T-cell (primary cell): ENCODE results near the gene COL1A1. TPM values are rescaled to one million over a fixed set of nuclear protein-coding genes. Genes with fewer than 3 reads are reported as not detected.

Experiments
- ATAC-seq, 4 experiments: fragments of 200-7000 bp in 3 of 4; fragments of 150-1000 bp in 1 of 4; cut with Tn5 transposase; replicated peaks in 1 of 4; 1 replicate in 3 of 4; 2 replicates in 1 of 4; pipeline ENCODE4 v1.10.0; 2021; ENCODE audit warnings: moderate library complexity in 3 of 4, mild to moderate bottlenecking in 2 of 4, moderate number of reproducible peaks in 1 of 4
- CTCF ChIA-PET, 2 donors: fragments of 300-600 bp; sonication (Branson Sonifier 250); formaldehyde crosslinking; loops; one replicate each; lab custom pipeline; 2022; ENCODE audit warnings: antibody characterized with exemption in 2 of 2; lab: Charles Lee
- POLR2A ChIA-PET, 2 donors: fragments of 300-600 bp; sonication (Branson Sonifier 250); formaldehyde crosslinking; loops; one replicate each; lab custom pipeline; 2022; ENCODE audit warnings: antibody characterized with exemption in 2 of 2; lab: Charles Lee
- DNase-seq, 35 experiments: peaks; one replicate each; pipeline versions ENCODE4 v3.0.0 to v3.0.0-alpha.2; 2013 to 2023
- H3K27ac ChIP-seq: one replicate; pipeline ENCODE4 v1.5.1; 2013; ENCODE audit warnings: low read length
- H3K27me3 ChIP-seq, 2 experiments: replicated peaks in 1 of 2; 1 replicate in 1 of 2; 2 replicates in 1 of 2; pipeline versions ENCODE4 v1.6.1 to v1.7.0; 2013; ENCODE audit warnings: low read length in 1 of 2, mixed read lengths in 1 of 2; ENCODE audit not compliant: control insufficient read depth in 2 of 2, insufficient read depth in 2 of 2; ENCODE audit errors: extremely low read depth in 1 of 2
- H3K36me3 ChIP-seq, 2 donors: 1 replicate in 1 of 2; 2 replicates in 1 of 2; pipeline versions ENCODE4 v1.6.1 to v1.7.0; 2013; ENCODE audit warnings: low read length in 1 of 2; ENCODE audit not compliant: control insufficient read depth in 2 of 2, insufficient read depth in 1 of 2; ENCODE audit errors: extremely low read depth in 1 of 2
- H3K4me1 ChIP-seq, 2 experiments: 1 replicate in 1 of 2; 2 replicates in 1 of 2; pipeline versions ENCODE4 v1.6.1 to v1.7.0; 2013; ENCODE audit warnings: low read length in 2 of 2, mixed read lengths in 1 of 2; ENCODE audit not compliant: insufficient read depth in 2 of 2, control insufficient read depth in 1 of 2; ENCODE audit errors: extremely low read depth in 1 of 2
- H3K4me3 ChIP-seq, 2 donors: 1 replicate in 1 of 2; 2 replicates in 1 of 2; pipeline versions ENCODE4 v1.5.1 to v1.7.0; 2013; ENCODE audit warnings: mild to moderate bottlenecking in 2 of 2, low read length in 1 of 2, moderate library complexity in 1 of 2; ENCODE audit not compliant: control insufficient read depth in 1 of 2; ENCODE audit errors: extremely low read depth in 1 of 2
- H3K9me3 ChIP-seq: 2 replicates; pipeline ENCODE4 v1.7.0; 2013
- H3K27ac Mint-ChIP-seq, 2 donors: one replicate each; pipeline ENCODE4 v1.8.0; 2020 to 2021; ENCODE audit warnings: mild to moderate bottlenecking in 2 of 2, mixed read lengths in 2 of 2
- H3K27me3 Mint-ChIP-seq, 2 donors: one replicate each; pipeline ENCODE4 v1.8.0; 2021 to 2022; ENCODE audit warnings: mixed read lengths in 2 of 2
- H3K36me3 Mint-ChIP-seq: one replicate; pipeline ENCODE4 v1.8.0; 2021; ENCODE audit warnings: mixed read lengths
- H3K4me1 Mint-ChIP-seq, 3 donors: one replicate each; pipeline ENCODE4 v1.8.0; 2020 to 2022; ENCODE audit warnings: mixed read lengths in 3 of 3, mild to moderate bottlenecking in 1 of 3
- H3K4me3 Mint-ChIP-seq, 3 donors: one replicate each; pipeline ENCODE4 v1.8.0; 2020 to 2022; ENCODE audit warnings: mild to moderate bottlenecking in 3 of 3, mixed read lengths in 3 of 3, moderate library complexity in 3 of 3
- H3K9me3 Mint-ChIP-seq, 3 donors: one replicate each; pipeline ENCODE4 v1.8.0; 2020 to 2022; ENCODE audit warnings: mixed read lengths in 3 of 3
- WGBS: methylation state at CpG from one replicate; pipeline ENCODE4 v1.1.5; 2013; ENCODE audit warnings: missing lambda C conversion rate; ENCODE audit not compliant: insufficient coverage; 5-methylcytosine and 5-hydroxymethylcytosine counted together
- total RNA-seq, 35 experiments: library from RNA in 6 of 35; stranded (reverse) in 6 of 35; fragments of 120-200 nt in 1 of 35; gene quantifications; one replicate each; pipeline versions ENCODE4 v1.2.1 to v1.2.4 and lab custom pipeline; 2013 to 2026

Gene COL1A1
- total RNA-seq, 5 donors from 2014 or later (not counting 1 experiment from before 2014, with no cell fraction given): 4.1 to 21.0 (median 6.6) TPM

GRCh38 chr17:50135316-50136095 is 65.9 kb downstream of the COL1A1 start:
- Mint-ChIP-seq H3K27me3 (peaks cover 6 to 7% of the 10 kb centered on the region in 2 donors), H3K4me3 (no peak overlapping the region), H3K9me3 (no peaks in the 10 kb centered on the region), H3K36me3 (peaks cover 41% of the 10 kb centered on the region), H3K4me1 (peaks cover 33 to 45% (median 42%) of the 10 kb centered on the region in 3 donors), H3K27ac (no peak overlapping the region)
- CTCF ChIA-PET: interaction anchor here in 1 of 2 donors (1.3 kb wide), 1 partner anchor 25 kb away, joined by 3 read pairs; no protein-coding TSS in a partner anchor
- Histone ChIP-seq H3K9me3 (no peaks in the 10 kb centered on the region), H3K27ac (no peak overlapping the region), H3K27me3 (peaks cover 0 to 13% of the 10 kb centered on the region in 2 experiments), H3K4me3 (no peak overlapping the region), H3K36me3 (peaks cover 19 to 57% of the 10 kb centered on the region in 2 donors), H3K4me1 (peaks cover 10 to 21% of the 10 kb centered on the region in 2 experiments)
- DNase-seq (no peak), ATAC-seq (no peak)
- WGBS: 94% methylated on average over 7 of the region's 16 CpGs
- POLR2A ChIA-PET: interaction anchor here in 1 of 2 donors (0.6 kb wide), 1 partner anchor 38 kb away, joined by 6 read pairs; no protein-coding TSS in a partner anchor

DNA sequence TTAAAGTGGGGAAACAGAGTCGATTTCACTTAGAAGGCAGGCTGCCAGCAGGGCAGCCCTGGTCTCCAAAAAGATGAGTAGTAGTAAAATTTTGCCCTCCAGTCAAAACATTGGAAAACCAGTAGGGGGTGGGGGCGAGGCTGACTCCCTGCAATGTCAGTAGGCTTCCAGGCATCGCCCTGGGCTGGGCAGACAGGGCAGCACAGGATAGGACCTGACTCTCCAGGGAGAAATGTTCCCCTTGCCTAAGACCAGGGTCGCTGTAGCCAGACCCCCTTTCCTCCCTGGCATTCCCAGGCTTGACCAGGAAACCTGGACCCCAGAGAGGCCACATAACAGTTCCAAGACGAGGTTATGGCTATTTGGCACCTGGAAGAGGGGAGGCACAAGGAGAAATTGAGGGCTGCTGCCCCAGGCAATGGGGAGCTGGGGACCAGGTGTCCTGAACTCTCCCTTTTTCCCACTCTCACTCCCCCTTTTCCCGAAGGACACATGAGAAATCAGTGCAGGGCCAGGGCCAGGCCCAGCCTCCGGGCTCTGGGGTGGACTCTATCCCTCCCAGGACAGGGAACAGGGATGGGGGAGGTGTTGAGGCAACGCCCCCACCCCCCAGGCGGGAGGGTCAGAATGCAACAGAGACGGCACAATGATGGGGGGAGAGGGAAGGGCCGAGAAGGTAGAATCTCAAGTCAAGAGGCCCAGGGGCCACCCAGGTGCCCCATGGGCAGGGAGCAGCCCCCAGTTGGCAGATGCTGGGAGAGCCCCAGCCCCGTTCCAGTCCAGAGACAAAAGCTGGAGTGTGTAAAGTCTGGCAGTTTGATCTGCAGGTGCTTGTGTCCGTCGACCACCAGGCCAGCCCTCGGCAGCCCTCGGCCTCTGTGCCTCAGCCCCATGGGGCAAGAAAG is 67.0 kb downstream of the COL1A1 start:
- H3K27me3 Mint-ChIP-seq: peaks cover 6 to 7% of the 10 kb centered on the region in 2 donors
- Histone ChIP-seq H3K36me3 (peaks cover 19 to 53% of the 10 kb centered on the region in 2 donors), H3K9me3 (no peaks in the 10 kb centered on the region), H3K4me1 (peaks cover 4 to 19% of the 10 kb centered on the region in 2 experiments), H3K27me3 (peaks cover 0 to 20% of the 10 kb centered on the region in 2 experiments), H3K27ac (no peak overlapping the region), H3K4me3 (no peak overlapping the region)
- CTCF ChIA-PET: no interaction called here
- no peak overlapping the region for H3K4me3 Mint-ChIP-seq
- POLR2A ChIA-PET: no interaction called here
- DNase-seq (no peak), ATAC-seq (no peak)
- 85% methylated on average over 7 of the region's 16 CpGs for WGBS
- H3K27ac Mint-ChIP-seq: no peak overlapping the region
- H3K36me3 Mint-ChIP-seq: peaks cover 30% of the 10 kb centered on the region
- peaks cover 24 to 38% (median 33%) of the 10 kb centered on the region in 3 donors for H3K4me1 Mint-ChIP-seq
- H3K9me3 Mint-ChIP-seq: no peaks in the 10 kb centered on the region

- ATAC-seq (no peak), DNase-seq (no peak)
- no peak overlapping the region for H3K4me3 Mint-ChIP-seq
- H3K27me3 ChIP-seq: peaks cover 0 to 27% of the 10 kb centered on the region in 2 experiments
- H3K4me3 ChIP-seq: no peak overlapping the region
- peaks cover 4 to 22% of the 10 kb centered on the region in 2 experiments for H3K4me1 ChIP-seq
- no peaks in the 10 kb centered on the region for H3K9me3 ChIP-seq
- H3K9me3 Mint-ChIP-seq: no peaks in the 10 kb centered on the region
- 100% methylated on average over 1 of the region's 16 CpGs for WGBS
- no peak overlapping the region for H3K27ac ChIP-seq
- peaks cover 7 to 8% of the 10 kb centered on the region in 2 donors for H3K27me3 Mint-ChIP-seq
- H3K27ac Mint-ChIP-seq: no peak overlapping the region
- peaks cover 27% of the 10 kb centered on the region for H3K36me3 Mint-ChIP-seq
- POLR2A ChIA-PET: no interaction called here
- H3K4me1 Mint-ChIP-seq: peaks cover 23 to 38% (median 35%) of the 10 kb centered on the region in 3 donors
- CTCF ChIA-PET: no interaction called here
- H3K36me3 ChIP-seq: peaks cover 16 to 46% of the 10 kb centered on the region in 2 donors
These were observed 67.7 kb downstream of the COL1A1 start for GRCh38 chr17:50133769-50134099.

Other genes starting within 250 kb of the COL1A1 start
- gene DLX4, start 232.4 kb downstream of the COL1A1 start, total RNA-seq: 1 to 10 TPM in 1 of 5 donors, under 1 TPM in 4; 0.30 to 1.2 (median 0.79) TPM
- gene DLX3, start 206.4 kb downstream of the COL1A1 start, total RNA-seq: not detected
- gene ITGA3, start 145.5 kb downstream of the COL1A1 start, total RNA-seq: 10 to 100 TPM in 3 of 5 donors, 1 to 10 TPM in 2; 8.5 to 20.0 (median 14.8) TPM
- 10 to 100 TPM; 18.8 to 37.2 (median 30.0) TPM for gene PDK2, start 106.3 kb downstream of the COL1A1 start, total RNA-seq
- gene SAMD14, start 71.5 kb downstream of the COL1A1 start, total RNA-seq: under 1 TPM; 0.23 to 0.70 (median 0.35) TPM
- 10 to 100 TPM; 69.5 to 95.9 (median 91.3) TPM for gene PPP1R9B, start 51.0 kb downstream of the COL1A1 start, total RNA-seq
- under 1 TPM in 1 of 5 donors, not detected in 4; 0.33 TPM for gene SGCA, start 35.6 kb downstream of the COL1A1 start, total RNA-seq
- gene TMEM92, start 72.8 kb upstream of the COL1A1 start, total RNA-seq: not detected
- gene XYLT2, start 144.5 kb upstream of the COL1A1 start, total RNA-seq: 10 to 100 TPM; 20.4 to 44.4 (median 40.8) TPM
- 10 to 100 TPM; 26.0 to 35.0 (median 31.2) TPM for gene MRPL27, start 171.6 kb upstream of the COL1A1 start, total RNA-seq
- gene EME1, start 171.6 kb upstream of the COL1A1 start, total RNA-seq: 1 to 10 TPM in 4 of 5 donors, under 1 TPM in 1; 0.75 to 2.1 (median 1.4) TPM
- gene LRRC59, start 195.9 kb upstream of the COL1A1 start, total RNA-seq: 10 to 100 TPM; 29.4 to 41.7 (median 33.1) TPM
- gene ACSF2, start 224.6 kb upstream of the COL1A1 start, total RNA-seq: 10 to 100 TPM; 17.7 to 26.4 (median 21.3) TPM